ENCODE results near the gene OSBPL7. TPM values are rescaled to one million over a fixed set of nuclear protein-coding genes. Genes with fewer than 3 reads are reported as not detected.

Gene OSBPL7
- total RNA-seq, 1 experiment from 2014 or later, result 20.5 TPM

GRCh38 chr17:47806026-47806912 lies 15.3 kb downstream of the OSBPL7 start:
- Histone ChIP-seq H3K79me2 (ENCODE audit: insufficient read depth, low read length) (no peaks in the 10 kb centered on the region), H3K36me3 (ENCODE audit: control insufficient read depth in 1 of 2, insufficient read depth in 2 of 2, low read length in 2 of 2) (peaks cover 11% of the 10 kb centered on the region in 2 experiments; a peak in 2 of 4 replicates), H2AFZ (ENCODE audit: low read depth, low read length, poor library complexity, severe bottlenecking) (no peak overlapping the region), H3K9ac (ENCODE audit: low read length) (no peak overlapping the region), H3K4me3 (replicated peaks in 1 of 2; ENCODE audit: low read depth in 1 of 2, low read length in 2 of 2) (no peak overlapping the region), H3K4me1 (ENCODE audit: control insufficient read depth in 1 of 2, insufficient read depth in 2 of 2, low read length in 2 of 2) (peaks cover 19 to 21% of the 10 kb centered on the region in 2 experiments), H3K27me3 (ENCODE audit: insufficient read depth, low read length) (peaks cover 11% of the 10 kb centered on the region; the same call in 1 of the 2 replicates), H3K4me2 (ENCODE audit: low read length) (no peak overlapping the region), H3K27ac (ENCODE audit: low read depth, low read length) (no peak overlapping the region), H3K9me3 (ENCODE audit: control insufficient read depth in 1 of 2, insufficient read depth in 1 of 2, low read depth in 1 of 2, low read length in 2 of 2) (no peaks in the 10 kb centered on the region), H4K20me1 (ENCODE audit: insufficient read depth) (no peaks in the 10 kb centered on the region), H3K9me2 (ENCODE audit: insufficient read depth) (no peaks in the 10 kb centered on the region)
- no peak for ATAC-seq
- ChIA-PET RAD21 (ENCODE audit: low non-redundant PET in 1 of 2, low total read pairs in 2 of 2, uncharacterized antibody in 2 of 2, unreplicated experiment in 2 of 2) (no interaction called here), POLR2A (no interaction called here), CTCF (no interaction called here)
- no TSS peak for BruUV-seq (replicated peaks)
- TF ChIP-seq JUND (IDR thresholded peaks at IDR 0.05) (no peak), SRF (IDR thresholded peaks at IDR 0.05; ENCODE audit: low read depth) (no peak), ZNF274 (IDR thresholded peaks at IDR 0.05; ENCODE audit: low read depth, low read length) (no peak), FOSL1 (IDR thresholded peaks at IDR 0.05; ENCODE audit: low read depth) (no peak), POLR2AphosphoS5 (IDR thresholded peaks at IDR 0.05; ENCODE audit: low read depth, low read length) (no peak), CBX3 (IDR thresholded peaks at IDR 0.05; ENCODE audit: low read depth) (no peak), ZBTB33 (IDR thresholded peaks at IDR 0.05; ENCODE audit: extremely low read depth, insufficient replicate concordance, low read length) (no peak), TCF7L2 (IDR thresholded peaks at IDR 0.05; ENCODE audit: borderline replicate concordance, extremely low read depth, insufficient read depth, insufficient read length) (no peak), ATF3 (IDR thresholded peaks at IDR 0.05) (no peak), EZH2phosphoT487 (IDR thresholded peaks at IDR 0.05; ENCODE audit: borderline replicate concordance) (no peak), POLR2A (IDR thresholded peaks at IDR 0.05; ENCODE audit: borderline replicate concordance, extremely low read depth, insufficient read depth, insufficient read length) (no peak), SIN3A (IDR thresholded peaks at IDR 0.05; ENCODE audit: low read depth) (no peak), CEBPB (IDR thresholded peaks at IDR 0.05; ENCODE audit: low read depth) (no peak), EZH2 (IDR thresholded peaks at IDR 0.05) (no peak)
- intact Hi-C loops (cut with micrococcal nuclease), result no loop called here
- DNase-seq (ENCODE audit: low read depth, low spot score), result no peak

Measured in HCT116 (cell line).